IMR-90 (cell line): ENCODE data around the gene MSANTD7. TPM values are rescaled to one million over a fixed set of nuclear protein-coding genes. Genes with fewer than 3 reads are reported as not detected.

Source experiments
- ATAC-seq: fragments of 200-7000 bp; cut with Tn5 transposase; 2 replicates; pipeline ENCODE4 v1.9.1; 2020; ENCODE audit warnings: low read depth, mild to moderate bottlenecking, moderate library complexity
- BruUV-seq: library from RNA; stranded (reverse); fragments of 400-500 nt; replicated peaks from 2 replicates; lab custom pipeline; 2021; lab: Mats Ljungman, UMichigan
- CTCF ChIA-PET: fragments of 300-600 bp; formaldehyde crosslinking; extraction: SDS; loops from one replicate; lab custom pipeline; 2021; ENCODE audit warnings: antibody characterized with exemption; lab: Yijun Ruan, JAX
- POLR2A ChIA-PET: fragments of 300-600 bp; sonication (Branson Sonifier 250); formaldehyde crosslinking; loops from one replicate; lab custom pipeline; 2022; ENCODE audit warnings: antibody characterized with exemption; ENCODE audit not compliant: unreplicated experiment; lab: Charles Lee
- DNase-seq: peaks from one replicate; pipeline ENCODE4 v3.0.0; 2013
- H2AFZ ChIP-seq: replicated peaks from 2 replicates; pipeline ENCODE3; 2013; ENCODE audit warnings: low read length, mild to moderate bottlenecking; ENCODE audit not compliant: poor library complexity
- H2AK5ac ChIP-seq: 2 replicates; pipeline ENCODE4 v1.6.1; 2013; ENCODE audit warnings: low read depth, low read length, inconsistent platforms
- H2AK9ac ChIP-seq: replicated peaks from 2 replicates; pipeline ENCODE3; 2013; ENCODE audit warnings: mild to moderate bottlenecking, low read depth, low read length, moderate library complexity; ENCODE audit not compliant: poor library complexity
- H2BK120ac ChIP-seq: 2 replicates; pipeline ENCODE4 v1.6.1; 2013; ENCODE audit warnings: low read depth, low read length, inconsistent platforms
- H2BK15ac ChIP-seq: 3 replicates; pipeline ENCODE4 v1.6.1; 2013; ENCODE audit warnings: low read depth, low read length, inconsistent platforms
- H2BK20ac ChIP-seq: 2 replicates; pipeline ENCODE4 v1.6.1; 2013; ENCODE audit warnings: low read depth, mild to moderate bottlenecking, inconsistent platforms, low read length, moderate library complexity
- H2BK5ac ChIP-seq: 2 replicates; pipeline ENCODE4 v1.6.1; 2013; ENCODE audit warnings: mild to moderate bottlenecking, low read depth, low read length, inconsistent platforms; ENCODE audit not compliant: poor library complexity, severe bottlenecking
- H3K14ac ChIP-seq: replicated peaks from 2 replicates; pipeline ENCODE4 v1.6.1; 2013; ENCODE audit warnings: low read depth, low read length, inconsistent platforms
- H3K18ac ChIP-seq: 2 replicates; pipeline ENCODE4 v1.6.1; 2013; ENCODE audit warnings: low read depth, low read length, control low read depth
- H3K23ac ChIP-seq: 2 replicates; pipeline ENCODE4 v1.6.1; 2013; ENCODE audit warnings: low read depth, low read length, inconsistent platforms
- H3K27ac ChIP-seq: 2 replicates; pipeline ENCODE4 v1.5.1; 2013; ENCODE audit warnings: mild to moderate bottlenecking, control low read depth, low read length; ENCODE audit not compliant: insufficient read depth
- H3K27me3 ChIP-seq: 2 replicates; pipeline ENCODE4 v1.6.1; 2013; ENCODE audit warnings: low read length; ENCODE audit not compliant: control insufficient read depth, insufficient read depth
- H3K36me3 ChIP-seq: 2 replicates; pipeline ENCODE4 v1.6.1; 2013; ENCODE audit warnings: low read length, mixed read lengths; ENCODE audit not compliant: control insufficient read depth, insufficient read depth
- H3K4ac ChIP-seq: 2 replicates; pipeline ENCODE4 v1.6.1; 2013; ENCODE audit warnings: low read depth, low read length, inconsistent platforms
- H3K4me1 ChIP-seq: 2 replicates; pipeline ENCODE4 v1.6.1; 2013; ENCODE audit warnings: low read length, mixed read lengths; ENCODE audit not compliant: control insufficient read depth, insufficient read depth
- H3K4me2 ChIP-seq: 2 replicates; pipeline ENCODE4 v1.6.1; 2013; ENCODE audit warnings: low read depth, mild to moderate bottlenecking, control low read depth, low read length, moderate library complexity
- H3K4me3 ChIP-seq: 2 replicates; pipeline ENCODE4 v1.5.1; 2013; ENCODE audit warnings: low read depth, mild to moderate bottlenecking, control low read depth, low read length, moderate library complexity; ENCODE audit not compliant: insufficient read depth
- H3K56ac ChIP-seq: 2 replicates; pipeline ENCODE4 v1.6.1; 2013; ENCODE audit warnings: low read length, inconsistent platforms; ENCODE audit not compliant: insufficient read depth; ENCODE audit errors: extremely low read depth
- H3K79me1 ChIP-seq, 2 experiments: 2 replicates each; pipeline ENCODE4 v1.6.1; 2013; ENCODE audit warnings: low read length in 2 of 2, inconsistent platforms in 1 of 2, low read depth in 1 of 2
- H3K9ac ChIP-seq: 2 replicates; pipeline ENCODE4 v1.6.1; 2013; ENCODE audit warnings: low read depth, low read length, control low read depth
- H3K9me1 ChIP-seq: 2 replicates; pipeline ENCODE4 v1.6.1; 2013; ENCODE audit warnings: low read length, inconsistent platforms; ENCODE audit not compliant: insufficient read depth
- H3K9me3 ChIP-seq: 2 replicates; pipeline ENCODE4 v1.6.1; 2013; ENCODE audit warnings: low read length; ENCODE audit not compliant: control insufficient read depth, insufficient read depth
- H4K20me1 ChIP-seq: 2 replicates; pipeline ENCODE4 v1.6.1; 2013; ENCODE audit warnings: low read length, inconsistent platforms; ENCODE audit not compliant: insufficient read depth
- H4K5ac ChIP-seq: 2 replicates; pipeline ENCODE4 v1.6.1; 2013; ENCODE audit warnings: mild to moderate bottlenecking, low read depth, low read length, control low read depth
- H4K8ac ChIP-seq, 2 experiments: 2 replicates each; pipeline ENCODE4 v1.6.1; 2013; ENCODE audit warnings: low read depth in 2 of 2, low read length in 2 of 2, control low read depth in 1 of 2, inconsistent platforms in 1 of 2
- H4K91ac ChIP-seq: 2 replicates; pipeline ENCODE4 v1.6.1; 2013; ENCODE audit warnings: low read depth, low read length, inconsistent platforms; ENCODE audit not compliant: insufficient read depth
- CEBPB ChIP-seq: IDR thresholded peaks from 2 replicates; pipeline ENCODE4 v1.6.1; 2012; ENCODE audit warnings: low read depth, low read length, improper control_type of control experiment
- CHD1 ChIP-seq: IDR thresholded peaks from 2 replicates; pipeline ENCODE4 v1.6.1; 2012; ENCODE audit warnings: low read depth, low read length, improper control_type of control experiment
- MXI1 ChIP-seq: IDR thresholded peaks from 2 replicates; pipeline ENCODE4 v1.6.1; 2012; ENCODE audit warnings: low read depth, mild to moderate bottlenecking, low read length, moderate library complexity, borderline replicate concordance
- POLR2A ChIP-seq: IDR thresholded peaks from 2 replicates; pipeline ENCODE4 v1.6.1; 2012; ENCODE audit warnings: mild to moderate bottlenecking, low read depth, low read length
- RAD21 ChIP-seq: IDR thresholded peaks from 2 replicates; pipeline ENCODE4 v1.6.1; 2012; ENCODE audit warnings: low read length, improper control_type of control experiment
- RFX5 ChIP-seq: IDR thresholded peaks from 2 replicates; pipeline ENCODE4 v1.8.0; 2012; ENCODE audit warnings: low read depth, mild to moderate bottlenecking, low read length, moderate library complexity
- SMC3 ChIP-seq: fragments of 150-350 bp; IDR thresholded peaks from 2 replicates; pipeline ENCODE4 v1.6.1; 2016; ENCODE audit warnings: low read depth, mild to moderate bottlenecking, antibody characterized with exemption, low read length, moderate library complexity
- WGBS, 2 experiments: methylation state at CpG; one replicate each; pipeline versions ENCODE4 v1.1.5 to v1.1.7; 2013; ENCODE audit warnings: missing lambda C conversion rate in 2 of 2; ENCODE audit not compliant: insufficient read length in 1 of 2; ENCODE audit errors: extremely low coverage in 2 of 2; 5-methylcytosine and 5-hydroxymethylcytosine counted together
- dilution Hi-C: fragments of 300-500 bp; cut with HindIII; formaldehyde crosslinking; loops from one replicate; pipeline ENCODE4 v1.14.3; 2018; ENCODE audit warnings: low sequenced_read_pairs; ENCODE audit not compliant: unreplicated experiment
- in situ Hi-C: fragments of 300-500 bp; cut with MboI; formaldehyde crosslinking; loops from 3 replicates; pipeline ENCODE4 v1.14.3; 2019; ENCODE audit warnings: low sequenced_read_pairs, inconsistent platforms, mixed read lengths
- intact Hi-C: fragments of 100-400 bp; cut with micrococcal nuclease; formaldehyde crosslinking; loops from 2 replicates; pipeline ENCODE4 v1.10.0; 2022
- polyA plus RNA-seq, 3 experiments: library from polyadenylated mRNA; depleted of rRNA; stranded (reverse); fragments of >200 nt; gene quantifications; 2 replicates each; pipeline ENCODE4 v1.2.3, GENCODE V29; 2012; ENCODE audit warnings: low replicate concordance in 1 of 3
- total RNA-seq: library from RNA; depleted of rRNA; stranded (reverse); fragments of >200 nt; gene quantifications from 2 replicates; pipeline ENCODE4 v1.2.3, GENCODE V29; 2012
- TF ChIP-seq, protein P1 (sequence below): fragments of 150-350 bp; IDR thresholded peaks from 2 replicates; pipeline ENCODE4 v1.6.1; 2017; ENCODE audit warnings: mild to moderate bottlenecking, antibody characterized with exemption, low read length, low read depth
- TF ChIP-seq, protein P2 (sequence below): fragments of 150-350 bp; IDR thresholded peaks from 2 replicates; pipeline ENCODE4 v1.6.1; 2016; ENCODE audit warnings: low read depth, mild to moderate bottlenecking, low read length, moderate library complexity, borderline replicate concordance
- TF ChIP-seq, protein P3 (sequence below): conservative IDR thresholded peaks from 2 replicates; pipeline ENCODE4 v1.5.1; 2012; ENCODE audit warnings: mild to moderate bottlenecking, low read depth, low read length, improper control_type of control experiment

MSANTD7 gene
- total and polyA plus RNA-seq, 2 of the 4 experiments (the other 2 are of a cell fraction), result 4.7 to 16.0 TPM

DNA sequence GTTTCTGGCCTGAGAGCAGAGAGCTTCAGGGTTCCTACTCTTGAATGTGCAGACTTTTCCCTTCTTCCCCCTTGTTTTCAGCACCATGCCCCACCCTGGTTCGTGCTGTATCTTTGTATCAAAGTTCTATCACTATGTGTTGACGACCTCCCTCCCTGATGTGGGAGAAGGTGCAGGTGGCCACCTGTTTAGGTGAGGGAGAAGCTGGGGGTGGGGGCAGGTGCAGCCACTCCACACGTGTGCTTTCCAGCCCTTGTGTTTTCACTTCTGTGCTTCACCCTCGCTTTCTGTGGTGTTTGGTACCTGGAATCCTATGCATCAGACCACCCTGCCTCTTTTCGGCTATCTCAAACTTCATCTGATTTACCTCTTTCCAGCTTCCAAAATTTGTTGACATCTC lies 20.9 kb downstream of the MSANTD7 start:
- Histone ChIP-seq H4K5ac (no peak overlapping the region), H3K4me2 (no peak overlapping the region), H3K27me3 (no peaks in the 10 kb centered on the region), H3K9me3 (no peaks in the 10 kb centered on the region), H3K56ac (no peak overlapping the region), H3K79me1 (no peaks in the 10 kb centered on the region; a peak in 1 of 4 replicates), H4K8ac (no peak overlapping the region), H2BK120ac (no peak overlapping the region), H3K9me1 (peaks cover 7% of the 10 kb centered on the region), H3K36me3 (peaks cover 7% of the 10 kb centered on the region), H3K14ac (no peak overlapping the region), H3K27ac (no peak overlapping the region), H4K91ac (no peak overlapping the region), H2BK5ac (no peak overlapping the region), H3K4me3 (no peak overlapping the region), H2AK5ac (no peak overlapping the region), H2AK9ac (no peak overlapping the region), H2BK15ac (no peak overlapping the region), H3K4ac (no peak overlapping the region), H3K9ac (no peak overlapping the region), H2BK20ac (no peak overlapping the region), H3K18ac (no peak overlapping the region), H3K4me1 (peaks cover 3% of the 10 kb centered on the region; the same call in 1 of the 2 replicates), H4K20me1 (no peaks in the 10 kb centered on the region), H2AFZ (peak overlapping the region; percentile 23), H3K23ac (no peak overlapping the region)
- intact Hi-C loops, result no loop called here
- no TSS peak for BruUV-seq
- POLR2A ChIA-PET, result interaction anchor here (0.7 kb wide), 1 partner anchor 471 kb away, joined by 3 read pairs; no protein-coding TSS in a partner anchor
- in situ Hi-C loops, result no loop called here
- TF ChIP-seq SMC3 (no peak), CHD1 (no peak), RFX5 (no peak), POLR2A (no peak), MXI1 (no peak), CEBPB (no peak), RAD21 (no peak)
- TF ChIP-seq, protein P1, sequence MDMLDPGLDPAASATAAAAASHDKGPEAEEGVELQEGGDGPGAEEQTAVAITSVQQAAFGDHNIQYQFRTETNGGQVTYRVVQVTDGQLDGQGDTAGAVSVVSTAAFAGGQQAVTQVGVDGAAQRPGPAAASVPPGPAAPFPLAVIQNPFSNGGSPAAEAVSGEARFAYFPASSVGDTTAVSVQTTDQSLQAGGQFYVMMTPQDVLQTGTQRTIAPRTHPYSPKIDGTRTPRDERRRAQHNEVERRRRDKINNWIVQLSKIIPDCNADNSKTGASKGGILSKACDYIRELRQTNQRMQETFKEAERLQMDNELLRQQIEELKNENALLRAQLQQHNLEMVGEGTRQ, result no peak
- TF ChIP-seq, protein P2, sequence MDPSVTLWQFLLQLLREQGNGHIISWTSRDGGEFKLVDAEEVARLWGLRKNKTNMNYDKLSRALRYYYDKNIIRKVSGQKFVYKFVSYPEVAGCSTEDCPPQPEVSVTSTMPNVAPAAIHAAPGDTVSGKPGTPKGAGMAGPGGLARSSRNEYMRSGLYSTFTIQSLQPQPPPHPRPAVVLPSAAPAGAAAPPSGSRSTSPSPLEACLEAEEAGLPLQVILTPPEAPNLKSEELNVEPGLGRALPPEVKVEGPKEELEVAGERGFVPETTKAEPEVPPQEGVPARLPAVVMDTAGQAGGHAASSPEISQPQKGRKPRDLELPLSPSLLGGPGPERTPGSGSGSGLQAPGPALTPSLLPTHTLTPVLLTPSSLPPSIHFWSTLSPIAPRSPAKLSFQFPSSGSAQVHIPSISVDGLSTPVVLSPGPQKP, result no peak
- TF ChIP-seq, protein P3, sequence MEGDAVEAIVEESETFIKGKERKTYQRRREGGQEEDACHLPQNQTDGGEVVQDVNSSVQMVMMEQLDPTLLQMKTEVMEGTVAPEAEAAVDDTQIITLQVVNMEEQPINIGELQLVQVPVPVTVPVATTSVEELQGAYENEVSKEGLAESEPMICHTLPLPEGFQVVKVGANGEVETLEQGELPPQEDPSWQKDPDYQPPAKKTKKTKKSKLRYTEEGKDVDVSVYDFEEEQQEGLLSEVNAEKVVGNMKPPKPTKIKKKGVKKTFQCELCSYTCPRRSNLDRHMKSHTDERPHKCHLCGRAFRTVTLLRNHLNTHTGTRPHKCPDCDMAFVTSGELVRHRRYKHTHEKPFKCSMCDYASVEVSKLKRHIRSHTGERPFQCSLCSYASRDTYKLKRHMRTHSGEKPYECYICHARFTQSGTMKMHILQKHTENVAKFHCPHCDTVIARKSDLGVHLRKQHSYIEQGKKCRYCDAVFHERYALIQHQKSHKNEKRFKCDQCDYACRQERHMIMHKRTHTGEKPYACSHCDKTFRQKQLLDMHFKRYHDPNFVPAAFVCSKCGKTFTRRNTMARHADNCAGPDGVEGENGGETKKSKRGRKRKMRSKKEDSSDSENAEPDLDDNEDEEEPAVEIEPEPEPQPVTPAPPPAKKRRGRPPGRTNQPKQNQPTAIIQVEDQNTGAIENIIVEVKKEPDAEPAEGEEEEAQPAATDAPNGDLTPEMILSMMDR, result no peak
- DNase-seq, result no peak
- WGBS, 2 experiments, result 100% methylated on average over 1 of the region's 5 CpGs; no CpG with 5 or more reads in 1 of the 2 experiments
- dilution Hi-C loops, result no loop called here
- CTCF ChIA-PET, result interaction anchor here (0.6 kb wide), 1 partner anchor 428 kb away, joined by 3 read pairs; no protein-coding TSS in a partner anchor
- no peak for ATAC-seq
